GM12874 (cell line): Measurements from ENCODE around the gene MYO1E.

Experiments
- TF ChIP-seq, protein P1 (sequence below): IDR thresholded peaks from 2 replicates; pipeline ENCODE4 v1.5.1; 2011; ENCODE audit warnings: low read depth, mild to moderate bottlenecking, control low read depth, low read length, moderate library complexity; ENCODE audit not compliant: insufficient read depth

Gene MYO1E

DNA sequence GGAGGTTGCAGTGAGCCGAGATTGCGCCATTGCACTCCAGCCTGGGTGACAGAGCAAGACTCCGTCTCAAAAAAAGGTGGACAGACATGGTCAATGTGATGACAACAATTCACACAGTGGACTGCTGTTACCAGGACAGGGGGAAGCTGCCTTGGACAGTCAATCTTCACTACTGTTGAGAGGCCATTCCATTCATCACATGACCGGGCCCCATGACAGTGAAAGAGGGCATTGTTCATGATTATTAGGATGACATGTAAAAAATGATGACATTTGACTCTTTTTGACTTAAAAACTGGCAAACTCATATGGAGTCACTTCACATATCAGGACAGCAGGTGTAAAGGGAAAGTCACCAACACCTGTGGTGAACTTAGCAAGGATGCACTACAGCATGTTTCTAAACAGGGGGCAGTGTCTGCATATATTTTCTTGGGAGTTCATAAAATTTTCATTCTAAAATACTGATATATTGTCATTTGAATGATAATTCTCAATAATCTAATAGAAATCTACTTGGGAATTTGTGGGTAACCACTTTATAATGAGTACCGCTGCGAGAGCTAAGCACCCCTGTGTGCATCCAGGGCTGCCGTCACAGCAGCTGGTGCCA is 200.3 kb downstream of the MYO1E start:
- TF ChIP-seq, protein P1, sequence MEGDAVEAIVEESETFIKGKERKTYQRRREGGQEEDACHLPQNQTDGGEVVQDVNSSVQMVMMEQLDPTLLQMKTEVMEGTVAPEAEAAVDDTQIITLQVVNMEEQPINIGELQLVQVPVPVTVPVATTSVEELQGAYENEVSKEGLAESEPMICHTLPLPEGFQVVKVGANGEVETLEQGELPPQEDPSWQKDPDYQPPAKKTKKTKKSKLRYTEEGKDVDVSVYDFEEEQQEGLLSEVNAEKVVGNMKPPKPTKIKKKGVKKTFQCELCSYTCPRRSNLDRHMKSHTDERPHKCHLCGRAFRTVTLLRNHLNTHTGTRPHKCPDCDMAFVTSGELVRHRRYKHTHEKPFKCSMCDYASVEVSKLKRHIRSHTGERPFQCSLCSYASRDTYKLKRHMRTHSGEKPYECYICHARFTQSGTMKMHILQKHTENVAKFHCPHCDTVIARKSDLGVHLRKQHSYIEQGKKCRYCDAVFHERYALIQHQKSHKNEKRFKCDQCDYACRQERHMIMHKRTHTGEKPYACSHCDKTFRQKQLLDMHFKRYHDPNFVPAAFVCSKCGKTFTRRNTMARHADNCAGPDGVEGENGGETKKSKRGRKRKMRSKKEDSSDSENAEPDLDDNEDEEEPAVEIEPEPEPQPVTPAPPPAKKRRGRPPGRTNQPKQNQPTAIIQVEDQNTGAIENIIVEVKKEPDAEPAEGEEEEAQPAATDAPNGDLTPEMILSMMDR: peak; percentile 9; the same call in 1 of the 2 replicates

DNA sequence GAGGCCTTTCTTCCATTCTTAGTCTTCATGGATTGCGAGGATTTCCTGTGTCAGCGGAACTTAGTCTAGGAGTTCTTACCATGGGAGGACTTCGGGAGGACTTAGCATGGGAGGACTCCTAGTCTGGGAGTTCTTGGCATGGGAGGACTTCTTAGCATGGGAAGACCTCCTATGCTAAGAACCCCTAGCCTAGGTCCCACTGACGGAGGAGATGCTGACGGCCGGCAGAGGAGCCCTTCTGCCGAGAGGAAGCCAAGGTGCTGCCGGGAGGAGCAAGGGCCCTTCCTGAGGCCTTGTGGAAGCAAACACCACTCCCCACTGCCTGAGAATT is 201.6 kb downstream of the MYO1E start:
- TF ChIP-seq, protein P1: no peak

DNA sequence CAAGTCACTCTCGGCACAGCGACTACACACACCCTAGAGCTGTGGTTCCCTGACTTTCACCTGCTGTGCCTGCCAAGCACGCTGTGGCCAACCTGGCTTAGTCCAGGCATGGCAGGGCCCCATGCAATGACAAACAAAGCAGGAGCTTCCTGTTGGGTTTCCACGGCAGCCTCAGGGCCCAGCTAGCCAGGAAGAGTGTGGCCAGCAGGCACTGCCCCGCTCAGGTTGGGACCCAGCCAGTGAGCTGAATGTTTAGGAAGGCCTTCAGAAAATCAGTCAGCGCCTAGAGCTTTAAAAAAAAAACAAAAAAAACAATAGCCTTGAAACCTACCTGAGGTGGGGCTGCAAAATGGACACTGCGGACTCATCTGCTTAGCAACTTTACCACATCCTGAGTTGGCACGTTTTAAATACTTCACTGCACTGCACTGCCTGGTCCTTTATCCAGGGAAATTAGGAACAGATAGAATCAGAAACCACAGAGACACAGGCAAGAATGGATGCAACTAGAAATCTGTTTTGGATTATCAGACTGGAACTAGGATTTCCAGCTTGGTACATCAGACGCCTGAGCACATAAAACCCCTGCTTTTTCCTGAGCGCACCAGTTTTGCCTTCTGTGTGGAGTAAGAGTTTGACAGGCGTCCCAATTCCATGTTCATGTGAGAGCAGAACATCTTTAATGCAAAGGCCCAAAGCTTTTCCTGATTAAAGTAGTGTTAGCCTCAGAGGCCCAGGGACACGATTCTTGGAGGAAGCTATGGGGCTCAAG is 202.2 kb downstream of the MYO1E start:
- TF ChIP-seq, protein P1: no peak

DNA sequence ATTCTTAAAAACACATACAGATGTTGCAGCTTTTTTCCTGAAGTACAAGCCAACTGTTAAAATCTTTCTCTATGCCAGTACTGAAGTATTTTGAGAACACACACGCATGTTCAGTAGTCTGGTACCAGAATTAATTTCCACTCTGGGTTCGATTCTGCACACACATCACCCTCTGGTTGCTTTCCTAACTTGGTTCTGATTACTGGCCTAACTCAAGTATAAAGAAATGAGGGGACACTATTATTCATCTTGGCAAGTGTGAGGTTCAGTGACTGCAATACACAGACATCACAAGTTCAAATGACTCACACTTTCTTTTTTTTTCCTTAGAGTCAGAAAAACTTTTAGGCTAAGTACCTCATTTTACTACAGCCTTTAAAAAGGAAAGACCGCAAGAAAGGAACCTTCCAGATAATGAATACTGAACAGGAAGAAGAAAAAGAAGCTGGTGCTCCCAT is 203.4 kb downstream of the MYO1E start:
- TF ChIP-seq, protein P1: no peak

DNA sequence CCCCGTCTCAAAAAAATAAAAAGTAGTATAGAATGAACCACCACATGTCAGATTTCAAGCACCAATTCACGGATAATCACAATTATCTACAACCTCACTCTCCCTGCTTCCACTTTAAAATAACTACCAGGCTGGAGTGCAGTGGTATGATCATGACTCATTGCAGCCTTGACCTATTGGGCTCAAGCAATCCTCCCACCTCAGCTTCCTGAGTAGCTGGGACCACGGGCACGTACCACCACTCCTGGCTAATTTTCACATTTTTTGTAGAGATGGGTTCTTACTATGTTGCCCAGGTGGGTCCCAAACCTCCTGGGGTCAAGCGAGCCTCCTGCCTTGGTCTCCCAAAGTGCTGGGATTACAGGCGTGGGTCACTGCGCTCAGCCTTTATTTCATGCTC is 204.1 kb downstream of the MYO1E start:
- TF ChIP-seq, protein P1: no peak

DNA sequence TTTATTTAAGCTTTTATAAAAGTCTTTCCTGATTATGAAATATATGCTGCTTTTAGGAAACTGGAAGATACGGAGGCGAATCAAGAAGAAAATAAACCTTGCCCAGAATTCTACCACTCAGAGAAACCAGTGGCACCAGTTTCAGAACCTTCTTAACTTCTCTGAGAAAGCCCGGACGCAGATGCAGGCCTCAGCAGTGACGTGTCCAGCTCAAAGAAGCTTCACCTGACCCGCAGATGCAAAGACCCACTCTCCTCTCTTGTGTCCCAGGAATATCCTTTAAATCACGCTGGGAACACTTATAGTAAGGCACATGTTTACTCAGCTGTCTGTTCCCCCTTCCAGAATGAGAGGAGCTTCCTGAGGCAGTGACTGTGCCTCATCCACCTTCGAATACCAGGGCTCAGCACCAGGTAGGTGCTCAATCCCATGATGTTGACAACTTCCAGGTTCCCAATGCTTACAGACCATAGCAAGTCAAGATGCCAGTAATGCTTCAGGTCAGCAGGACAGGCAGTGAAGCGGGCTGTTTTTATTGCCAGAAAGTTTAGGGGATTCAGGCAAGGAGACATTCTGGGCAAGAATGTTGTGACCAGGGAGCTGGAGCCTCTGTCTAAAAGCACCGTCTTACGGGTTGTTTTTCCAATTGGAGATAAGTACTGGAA is 205.9 kb downstream of the MYO1E start:
- TF ChIP-seq, protein P1: no peak

DNA sequence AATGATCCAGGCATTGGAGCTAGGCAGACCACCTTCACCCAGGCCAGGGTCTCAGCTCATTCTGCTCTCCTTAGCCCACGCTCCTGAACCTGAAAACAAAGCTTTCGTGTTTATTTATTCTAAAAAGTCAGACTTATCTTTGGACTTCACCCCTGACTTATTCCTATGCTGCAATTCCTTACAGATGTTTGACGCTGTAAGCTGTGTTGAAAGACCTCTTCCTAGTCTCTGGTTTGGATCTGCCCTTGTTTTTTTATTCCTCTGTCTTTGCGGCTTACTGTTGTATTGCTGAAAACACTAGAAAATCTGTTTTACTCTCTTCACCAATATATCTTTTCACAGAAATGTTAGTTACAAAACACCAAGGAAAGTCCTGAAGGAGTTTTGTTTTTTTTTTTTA is 206.5 kb downstream of the MYO1E start:
- TF ChIP-seq, protein P1: no peak
